NB4 (cell line): ENCODE measurements around the gene CD36.

Experiments used
- POLR2A ChIP-seq: IDR thresholded peaks from 2 replicates; pipeline ENCODE4 v1.6.1; 2011; ENCODE audit warnings: mild to moderate bottlenecking; ENCODE audit not compliant: insufficient read length; ENCODE audit errors: extremely low read depth
- TF ChIP-seq, protein P1 (sequence below): IDR thresholded peaks from one replicate; pipeline ENCODE4 v1.5.1; 2012; ENCODE audit warnings: low read depth, low read length

DNA sequence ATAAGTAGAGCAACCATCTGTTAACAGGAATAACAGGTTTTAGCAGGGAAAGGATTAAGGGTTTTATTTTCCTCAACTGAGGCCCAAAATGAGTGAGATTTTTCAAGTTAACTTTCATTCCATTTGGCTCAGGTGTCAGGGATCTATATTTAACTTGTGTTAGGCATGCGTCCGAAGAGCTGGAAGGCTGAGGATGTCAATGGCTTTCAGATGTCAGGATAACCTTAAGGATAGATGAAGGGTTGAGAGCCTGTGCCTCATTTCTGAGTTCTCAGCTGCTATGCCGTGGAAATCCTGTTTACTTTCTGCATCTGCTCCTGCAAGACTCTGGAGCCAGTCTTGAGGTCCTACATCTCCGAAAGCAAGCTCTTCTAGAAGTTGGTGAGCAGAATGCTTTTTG, 36.4 kb upstream of the CD36 start:
- TF ChIP-seq, protein P1, sequence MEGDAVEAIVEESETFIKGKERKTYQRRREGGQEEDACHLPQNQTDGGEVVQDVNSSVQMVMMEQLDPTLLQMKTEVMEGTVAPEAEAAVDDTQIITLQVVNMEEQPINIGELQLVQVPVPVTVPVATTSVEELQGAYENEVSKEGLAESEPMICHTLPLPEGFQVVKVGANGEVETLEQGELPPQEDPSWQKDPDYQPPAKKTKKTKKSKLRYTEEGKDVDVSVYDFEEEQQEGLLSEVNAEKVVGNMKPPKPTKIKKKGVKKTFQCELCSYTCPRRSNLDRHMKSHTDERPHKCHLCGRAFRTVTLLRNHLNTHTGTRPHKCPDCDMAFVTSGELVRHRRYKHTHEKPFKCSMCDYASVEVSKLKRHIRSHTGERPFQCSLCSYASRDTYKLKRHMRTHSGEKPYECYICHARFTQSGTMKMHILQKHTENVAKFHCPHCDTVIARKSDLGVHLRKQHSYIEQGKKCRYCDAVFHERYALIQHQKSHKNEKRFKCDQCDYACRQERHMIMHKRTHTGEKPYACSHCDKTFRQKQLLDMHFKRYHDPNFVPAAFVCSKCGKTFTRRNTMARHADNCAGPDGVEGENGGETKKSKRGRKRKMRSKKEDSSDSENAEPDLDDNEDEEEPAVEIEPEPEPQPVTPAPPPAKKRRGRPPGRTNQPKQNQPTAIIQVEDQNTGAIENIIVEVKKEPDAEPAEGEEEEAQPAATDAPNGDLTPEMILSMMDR: no peak
- TF ChIP-seq POLR2A: no peak
